HG02852 (cell line): ENCODE measurements around the gene EIF2B2.

Experiments
- ATAC-seq: cut with Tn5 transposase; IDR thresholded peaks from one replicate; pipeline ENCODE4 v1.9.1; 2021; ENCODE audit warnings: mild to moderate bottlenecking, moderate library complexity; ENCODE audit not compliant: unreplicated experiment

The EIF2B2 gene

DNA sequence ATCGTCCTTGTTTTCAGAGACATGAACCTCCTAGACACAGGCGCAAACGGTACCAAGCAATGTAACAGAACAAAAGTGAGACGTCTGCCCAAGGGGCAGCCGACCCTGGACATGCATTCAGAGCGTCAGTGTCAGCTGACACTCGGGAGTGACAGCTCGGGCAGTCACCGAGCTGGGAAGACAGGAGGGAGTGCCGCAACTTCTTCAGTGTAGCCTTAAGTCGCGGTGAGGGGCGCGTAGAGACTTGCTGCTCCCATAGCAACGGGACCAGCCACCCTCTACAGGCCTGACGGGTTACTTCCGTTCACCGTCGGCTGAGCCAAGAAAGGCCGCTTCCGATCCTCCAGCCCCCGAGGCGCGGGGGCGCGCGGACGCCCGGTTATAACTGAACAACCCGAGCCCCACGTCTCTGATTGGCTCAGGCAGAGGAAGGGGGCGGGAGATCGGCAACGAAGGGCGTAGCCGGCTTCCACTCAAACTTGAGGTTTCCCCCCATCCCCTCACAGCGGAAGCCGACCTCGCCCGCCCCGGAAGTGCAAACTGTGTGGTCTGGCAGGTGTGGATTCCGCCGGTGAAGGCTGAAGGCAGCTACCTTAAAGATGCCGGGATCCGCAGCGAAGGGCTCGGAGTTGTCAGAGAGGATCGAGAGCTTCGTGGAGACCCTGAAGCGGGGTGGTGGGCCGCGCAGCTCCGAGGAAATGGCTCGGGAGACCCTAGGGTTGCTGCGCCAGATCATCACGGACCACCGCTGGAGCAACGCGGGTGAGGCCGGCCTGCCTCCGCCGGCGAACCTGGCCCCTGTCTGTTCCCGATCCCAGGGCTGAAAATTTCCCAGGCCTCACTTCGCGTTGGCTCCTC, at the start of gene EIF2B2:
Gene EIF2B2, plus strand, starts transcription at position 530 of the 858 bp plus-strand sequence. Its CDS starts 70 bp downstream, at position 600.
- peak; percentile 97 for ATAC-seq

- no peak for ATAC-seq
Measured at GRCh38 chr14:74953686-74954085, 49.0 kb upstream of the EIF2B2 start.

DNA sequence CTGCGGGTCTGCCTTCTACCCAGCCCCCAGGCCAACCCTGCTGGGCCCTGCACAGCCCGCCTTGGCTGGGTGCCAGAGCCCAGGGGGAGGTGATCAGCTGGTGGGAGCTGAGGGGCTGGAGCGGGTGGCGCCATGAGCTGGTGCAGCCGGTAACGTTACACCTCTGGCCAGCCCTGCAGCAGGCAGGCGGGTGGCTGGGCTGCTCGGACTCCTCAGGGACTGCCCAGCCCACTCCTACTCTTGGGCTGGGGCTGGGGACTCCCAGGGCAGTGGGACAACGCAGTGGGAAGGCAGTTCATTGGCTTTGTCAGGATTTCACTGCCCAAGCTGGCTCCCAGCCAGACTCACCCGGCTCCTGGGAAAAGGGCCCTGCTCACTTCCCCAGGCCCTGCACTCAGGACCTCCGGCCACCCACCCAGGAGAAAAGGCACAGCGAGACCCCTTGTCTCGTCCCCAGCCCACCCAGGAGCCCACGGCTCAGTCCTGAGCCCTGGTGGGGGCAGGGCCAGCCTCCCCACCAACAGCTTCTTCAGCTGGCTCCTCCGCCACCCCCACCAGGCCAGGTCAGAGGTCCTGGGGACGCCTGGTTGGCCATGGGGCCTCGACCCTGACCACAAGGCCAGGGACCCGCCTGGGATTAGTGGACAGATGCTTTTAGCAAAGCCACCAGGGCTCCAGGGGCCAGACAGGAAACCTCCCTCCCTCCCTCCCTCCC, 48.3 kb upstream of the EIF2B2 start:
- ATAC-seq = no peak

DNA sequence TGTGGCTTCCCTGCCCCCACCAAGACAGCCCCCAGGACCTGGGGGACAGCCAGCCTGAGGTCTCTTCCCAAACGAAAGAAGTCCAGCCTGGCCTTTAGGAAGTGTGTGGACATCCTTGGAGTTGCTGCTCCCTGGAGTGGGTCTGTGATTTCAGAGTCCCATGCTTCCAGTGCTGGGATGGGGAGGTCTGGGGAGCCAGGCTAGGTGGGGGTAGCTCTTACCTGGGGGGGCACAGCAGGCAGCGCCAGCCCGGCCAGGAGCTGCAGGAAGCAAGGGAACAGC, 47.8 kb upstream of the EIF2B2 start:
- no peak for ATAC-seq

DNA sequence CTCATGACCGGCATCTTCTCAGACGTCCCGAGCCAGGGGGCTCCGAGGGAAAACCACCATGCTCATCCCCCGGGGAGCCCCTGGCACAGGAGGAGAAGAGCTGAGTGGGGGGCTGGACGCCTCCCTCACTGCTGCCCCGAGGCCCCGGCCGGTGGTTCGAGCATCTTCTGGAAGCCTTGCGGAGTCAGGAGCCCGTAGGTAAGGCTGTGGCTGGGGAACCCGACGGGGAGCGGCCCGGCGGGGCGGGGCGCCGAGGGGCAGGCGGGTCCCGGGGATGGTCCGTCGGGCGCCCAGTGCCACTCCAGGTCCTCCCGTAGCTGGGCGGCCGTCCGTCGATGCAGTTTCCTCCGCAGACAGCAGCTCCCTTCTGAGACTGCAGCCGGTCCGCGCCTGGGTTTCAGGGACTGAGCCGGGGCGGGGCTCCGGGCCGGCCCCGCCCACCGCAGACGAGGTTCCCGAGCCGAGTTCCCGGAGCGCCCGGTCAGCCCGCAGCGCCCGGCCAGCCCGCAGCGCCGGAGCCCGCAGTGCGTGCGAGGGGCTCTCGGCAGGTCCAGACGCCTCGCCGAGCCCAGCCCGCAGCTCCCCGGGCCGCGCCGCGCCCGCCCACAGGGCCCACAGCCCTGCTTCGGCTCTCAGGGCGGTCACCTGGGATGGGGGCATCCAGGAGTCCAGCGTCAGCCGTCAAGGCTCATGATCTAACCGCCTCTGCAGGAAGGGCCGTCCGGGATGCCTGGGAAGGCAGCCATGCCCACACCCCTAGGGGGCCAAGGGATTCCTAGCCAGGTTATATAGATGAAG, 47.3 kb upstream of the EIF2B2 start, which contains the start of gene PGF:
Gene PGF, minus strand, starts transcription at position 369 of the 798 bp plus-strand sequence. Its CDS starts 355 bp downstream, at position 14.
- ATAC-seq = no peak

- no peak for ATAC-seq
Measured at GRCh38 chr14:74956027-74956279, 46.8 kb upstream of the EIF2B2 start.

DNA sequence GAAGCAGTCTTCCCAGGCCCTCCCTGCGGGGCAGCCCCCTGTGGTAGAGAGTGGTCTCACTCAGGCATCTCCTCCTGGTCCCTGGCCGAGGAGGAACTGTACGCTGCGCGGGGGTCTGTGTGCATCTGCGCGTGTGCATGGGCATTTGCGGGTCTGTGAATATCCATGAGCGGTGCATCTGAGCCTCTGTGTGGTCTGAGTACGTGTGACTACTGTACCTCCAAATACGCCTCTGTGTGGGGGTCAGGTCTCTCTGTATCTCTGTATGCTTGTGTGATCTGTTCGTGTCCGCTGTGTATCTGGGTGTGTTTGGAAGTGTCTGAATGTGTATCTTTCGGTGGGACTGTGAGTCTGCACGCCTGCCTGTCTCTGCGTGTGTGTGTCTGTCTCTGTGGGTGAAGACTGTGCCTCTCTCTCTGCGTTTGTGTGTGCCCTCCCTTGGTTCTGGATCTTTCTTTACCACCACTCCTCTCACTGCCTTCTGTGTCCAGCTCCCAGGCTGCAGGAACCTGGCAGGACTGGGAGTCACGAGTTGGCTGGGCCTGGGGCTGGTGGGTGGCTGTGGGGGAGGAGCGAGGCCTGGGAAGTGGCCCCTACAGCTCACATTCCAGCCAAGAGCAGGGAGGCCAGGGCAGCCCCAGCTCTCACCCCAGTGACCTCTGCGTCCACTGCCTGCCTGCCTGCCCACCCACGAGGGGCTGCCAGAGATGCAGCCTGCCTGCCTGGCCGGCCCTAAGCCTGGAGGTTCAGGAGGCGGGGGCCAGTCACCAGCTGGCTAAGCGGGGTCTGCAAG, 46.2 kb upstream of the EIF2B2 start:
- no peak for ATAC-seq

GRCh38 chr14:74959596-74960180, 43.0 kb upstream of the EIF2B2 start:
- no peak for ATAC-seq

- no peak for ATAC-seq
Measured at GRCh38 chr14:74960736-74961135, 42.0 kb upstream of the EIF2B2 start.

- no peak for ATAC-seq
Measured at GRCh38 chr14:74961238-74961911, 41.3 kb upstream of the EIF2B2 start.

DNA sequence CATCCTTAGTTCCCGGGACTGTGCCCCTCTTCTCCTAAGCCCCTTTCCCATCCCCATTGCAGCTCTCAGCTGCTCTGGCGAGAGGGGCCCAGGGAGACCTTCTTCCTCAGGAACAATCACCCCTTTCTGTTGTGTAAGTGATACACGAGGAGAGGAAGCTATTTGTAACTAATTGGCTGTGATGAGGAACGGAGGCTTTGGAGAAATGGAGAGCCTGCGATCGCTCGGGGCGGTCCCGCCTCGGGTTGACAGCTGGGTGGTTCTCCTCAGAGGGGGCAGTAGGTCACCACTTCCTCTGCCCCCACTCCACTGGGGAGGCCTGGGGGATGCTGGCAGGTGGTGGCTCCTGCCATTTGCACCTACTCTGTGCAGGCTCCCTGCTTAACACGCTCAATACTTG, 40.7 kb upstream of the EIF2B2 start:
- no peak for ATAC-seq

GRCh38 chr14:74962493-74962892, 40.2 kb upstream of the EIF2B2 start:
- no peak for ATAC-seq

GRCh38 chr14:74963178-74963704, 39.5 kb upstream of the EIF2B2 start:
- no peak for ATAC-seq

GRCh38 chr14:74963705-74964271, 38.9 kb upstream of the EIF2B2 start:
- no peak for ATAC-seq

DNA sequence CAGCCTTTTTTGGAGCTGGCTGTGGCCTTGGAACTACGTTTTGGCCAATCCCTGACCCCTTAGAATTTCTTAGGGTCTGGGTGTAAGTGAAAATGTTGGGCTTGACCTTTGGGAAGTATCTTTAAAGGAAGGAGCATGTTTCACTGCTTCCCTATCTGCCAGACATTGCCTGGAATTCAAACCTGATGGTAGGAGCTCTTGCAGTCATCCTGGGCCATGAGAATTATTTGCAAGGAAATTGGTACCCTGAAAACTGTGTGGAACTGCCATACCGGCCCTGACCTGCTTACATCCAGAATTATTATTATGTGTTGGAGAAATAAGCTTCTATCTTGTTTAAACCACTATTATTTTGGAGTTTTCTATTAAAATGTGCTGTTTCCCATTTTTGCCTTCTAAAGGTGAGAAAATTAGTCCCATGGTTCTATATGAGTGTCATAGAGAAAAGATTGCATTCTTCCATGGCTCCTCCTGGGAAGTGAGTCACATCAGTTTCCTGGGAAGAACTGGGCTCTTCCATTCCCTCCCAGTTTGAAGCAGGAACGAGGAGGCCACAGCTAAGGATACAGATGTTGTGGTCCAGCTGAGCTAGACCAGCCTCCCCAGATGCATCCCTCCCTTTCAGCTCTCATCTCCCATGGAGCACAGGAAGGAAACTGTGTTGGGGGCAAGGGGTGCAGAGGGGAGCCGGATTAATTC, 37.8 kb upstream of the EIF2B2 start:
- no peak for ATAC-seq

DNA sequence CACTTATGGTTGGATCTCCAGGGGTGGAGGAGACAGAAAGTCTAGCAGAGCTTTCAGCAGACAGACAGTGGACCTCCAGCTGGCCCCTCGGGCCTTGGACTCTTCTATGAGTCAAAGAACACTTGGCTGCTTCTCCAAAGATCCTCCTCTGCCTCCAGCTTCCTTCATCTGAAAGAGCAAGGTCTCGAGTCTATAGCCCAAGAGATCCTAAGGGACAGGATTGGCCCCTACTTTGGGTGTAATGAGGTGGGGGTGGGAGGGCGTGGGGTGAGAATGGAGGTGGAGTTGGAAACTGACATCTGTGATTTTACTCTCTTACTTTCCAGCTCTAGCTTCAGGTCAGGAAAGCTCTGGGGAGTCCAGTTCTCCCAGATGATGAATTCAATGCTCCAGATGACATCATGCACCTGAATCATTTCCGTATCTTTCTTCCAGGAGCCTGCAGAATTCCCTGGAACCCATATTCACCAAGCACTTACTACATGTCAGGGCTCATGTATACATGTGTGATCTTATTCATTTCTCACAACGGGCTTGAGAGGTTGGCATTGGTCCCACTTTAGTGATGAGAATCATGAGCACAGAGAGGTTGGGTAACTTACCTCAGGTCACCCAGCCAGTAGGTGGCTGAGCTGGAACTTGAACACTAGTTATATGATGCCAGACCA, 37.1 kb upstream of the EIF2B2 start:
- no peak for ATAC-seq

- ATAC-seq = no peak
Measured at GRCh38 chr14:74968811-74969210, 33.9 kb upstream of the EIF2B2 start.

DNA sequence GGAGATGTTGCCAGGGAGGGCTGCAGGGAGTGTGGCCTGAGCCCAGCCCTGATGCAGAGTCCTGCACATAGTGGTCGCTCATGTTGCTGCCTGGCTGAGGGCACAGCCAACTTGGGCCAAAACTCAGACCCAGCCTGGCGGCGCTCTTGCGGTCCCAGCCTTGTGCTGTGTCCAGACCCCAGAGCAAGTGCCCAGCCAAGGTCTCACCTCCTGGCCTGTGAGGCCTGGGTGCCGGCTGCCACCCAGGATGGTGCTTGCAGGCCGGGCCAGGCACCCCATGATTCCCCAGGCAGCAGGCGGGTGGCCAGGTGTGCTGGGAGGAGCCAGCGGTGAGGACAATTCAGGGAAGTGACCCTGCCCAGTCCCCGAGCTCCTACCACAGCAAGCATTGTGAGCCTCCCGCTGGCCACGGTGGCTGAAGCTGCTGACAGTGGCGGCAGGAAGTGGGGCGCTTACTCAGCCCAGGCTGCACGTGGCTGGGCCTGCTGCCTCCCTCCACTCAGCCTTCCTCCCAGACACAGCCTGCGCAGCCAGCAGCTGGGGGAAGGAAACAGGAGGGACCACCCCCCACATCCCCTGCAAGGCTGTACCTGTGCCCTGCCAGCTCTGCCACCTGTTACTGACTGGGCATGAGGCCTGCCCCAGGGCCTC, 29.6 kb upstream of the EIF2B2 start:
- no peak for ATAC-seq
